IPS-NIHi7 (cell line): ENCODE results near the gene SMNDC1.
"Not testable (repeated sequence)": the region's sequence is repeated elsewhere in the genome, so short reads cannot be mapped to it uniquely, and the experiment has no call there.

Experiments used
- DNase-seq: peaks from one replicate; pipeline ENCODE4 v3.0.0; 2012; ENCODE audit warnings: mixed read lengths; ENCODE audit errors: extremely low spot score

SMNDC1 gene

GRCh38 chr10:110251392-110251791 lies 53.3 kb downstream of the SMNDC1 start:
- DNase-seq = not testable (repeated sequence)

- not testable (repeated sequence) for DNase-seq
Observed at GRCh38 chr10:110249489-110249888, 55.2 kb downstream of the SMNDC1 start.

- not testable (repeated sequence) for DNase-seq
Observed at GRCh38 chr10:110247833-110248232, 56.9 kb downstream of the SMNDC1 start.

- no peak for DNase-seq
Observed at GRCh38 chr10:110244550-110244949, 60.2 kb downstream of the SMNDC1 start.

- DNase-seq = no peak
Observed at GRCh38 chr10:110242511-110242910, 62.2 kb downstream of the SMNDC1 start.

GRCh38 chr10:110241841-110242240 lies 62.9 kb downstream of the SMNDC1 start:
- DNase-seq = no peak

GRCh38 chr10:110241407-110241806 lies 63.3 kb downstream of the SMNDC1 start:
- no peak for DNase-seq
